Neural crest cell (in vitro differentiated cells): ENCODE data around the gene BCL2L13. TPM values are rescaled to one million over a fixed set of nuclear protein-coding genes. Genes with fewer than 3 reads are reported as not detected.
A peak's percentile ranks its signal among the peaks of the same experiment; 100 is the strongest.

Experiments used
- DNase-seq: peaks from one replicate; pipeline ENCODE4 v3.0.0; 2021; ENCODE audit warnings: low read depth, mixed read lengths, low spot score
- H3K27ac Mint-ChIP-seq: one replicate; pipeline ENCODE4 v1.8.0; 2021; ENCODE audit warnings: mild to moderate bottlenecking, mixed read lengths; ENCODE audit not compliant: unreplicated experiment
- H3K27me3 Mint-ChIP-seq: 2 replicates; pipeline ENCODE4 v1.8.0; 2021; ENCODE audit warnings: low read depth, mild to moderate bottlenecking, mixed read lengths
- H3K36me3 Mint-ChIP-seq: 2 replicates; pipeline ENCODE4 v1.8.0; 2021; ENCODE audit warnings: low read depth, mild to moderate bottlenecking, mixed read lengths
- H3K4me1 Mint-ChIP-seq: 2 replicates; pipeline ENCODE4 v1.8.0; 2021; ENCODE audit warnings: mixed read lengths
- H3K4me3 Mint-ChIP-seq: one replicate; pipeline ENCODE4 v1.8.0; 2021; ENCODE audit warnings: mild to moderate bottlenecking, mixed read lengths
- H3K9me3 Mint-ChIP-seq: 2 replicates; pipeline ENCODE4 v1.8.0; 2021; ENCODE audit warnings: mixed read lengths
- CTCF ChIP-seq: fragments of 200-600 bp; sonication (generic); conservative IDR thresholded peaks from 2 replicates; pipeline ENCODE4 v1.5.0; 2021; ENCODE audit warnings: antibody characterized with exemption, mild to moderate bottlenecking
- total RNA-seq: library from RNA; stranded (reverse); gene quantifications from 2 replicates; pipeline ENCODE4 v1.2.1, GENCODE V29; 2021

The BCL2L13 gene
- total RNA-seq, 1 donor from 2014 or later: 37.5 TPM

DNA sequence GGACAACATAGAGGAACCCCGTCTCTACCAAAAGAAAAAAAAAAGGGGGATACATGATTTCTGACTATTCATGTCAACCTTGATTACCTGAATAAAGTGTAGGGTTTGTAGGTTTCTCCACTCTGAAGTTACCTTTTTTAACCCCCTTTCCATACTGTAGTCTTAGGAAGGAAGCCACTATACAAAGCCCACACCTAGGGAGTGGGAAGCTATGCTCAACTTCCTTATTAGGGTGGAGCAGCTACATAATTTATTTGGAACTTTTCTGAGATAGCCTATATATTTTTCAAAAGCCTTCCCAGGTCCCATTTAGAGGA, 9.4 kb upstream of the BCL2L13 start:
- Mint-ChIP-seq H3K4me1 (peaks cover 10% of the 10 kb centered on the region), H3K4me3 (peak overlapping the region; percentile 96), H3K36me3 (no peaks in the 10 kb centered on the region), H3K9me3 (no peaks in the 10 kb centered on the region), H3K27ac (peak overlapping the region; percentile 97), H3K27me3 (no peaks in the 10 kb centered on the region)
- no peak for TF ChIP-seq CTCF
- no peak for DNase-seq

- Mint-ChIP-seq H3K4me3 (peak overlapping the region; percentile 96), H3K27me3 (no peaks in the 10 kb centered on the region), H3K36me3 (no peaks in the 10 kb centered on the region), H3K4me1 (peaks cover 10% of the 10 kb centered on the region), H3K9me3 (no peaks in the 10 kb centered on the region), H3K27ac (no peak overlapping the region)
- no peak for DNase-seq
- no peak for TF ChIP-seq CTCF
Observed at GRCh38 chr22:17629641-17630040, 8.9 kb upstream of the BCL2L13 start.

- peak overlapping the region; percentile 69 for H3K4me3 Mint-ChIP-seq
- DNase-seq: no peak
- H3K27me3 Mint-ChIP-seq: no peaks in the 10 kb centered on the region
- no peak for TF ChIP-seq CTCF
- H3K4me1 Mint-ChIP-seq: peaks cover 10% of the 10 kb centered on the region
- H3K27ac Mint-ChIP-seq: no peak overlapping the region
- no peaks in the 10 kb centered on the region for H3K9me3 Mint-ChIP-seq
- H3K36me3 Mint-ChIP-seq: no peaks in the 10 kb centered on the region
Observed at GRCh38 chr22:17631076-17631565, 7.4 kb upstream of the BCL2L13 start.

GRCh38 chr22:17633217-17633997, 5.2 kb upstream of the BCL2L13 start:
- H3K4me3 Mint-ChIP-seq: peak overlapping the region; percentile 29
- H3K27me3 Mint-ChIP-seq: no peaks in the 10 kb centered on the region
- no peak for DNase-seq
- H3K4me1 Mint-ChIP-seq: peaks cover 18% of the 10 kb centered on the region
- H3K36me3 Mint-ChIP-seq: no peaks in the 10 kb centered on the region
- no peak overlapping the region for H3K27ac Mint-ChIP-seq
- H3K9me3 Mint-ChIP-seq: no peaks in the 10 kb centered on the region
- TF ChIP-seq CTCF: no peak

DNA sequence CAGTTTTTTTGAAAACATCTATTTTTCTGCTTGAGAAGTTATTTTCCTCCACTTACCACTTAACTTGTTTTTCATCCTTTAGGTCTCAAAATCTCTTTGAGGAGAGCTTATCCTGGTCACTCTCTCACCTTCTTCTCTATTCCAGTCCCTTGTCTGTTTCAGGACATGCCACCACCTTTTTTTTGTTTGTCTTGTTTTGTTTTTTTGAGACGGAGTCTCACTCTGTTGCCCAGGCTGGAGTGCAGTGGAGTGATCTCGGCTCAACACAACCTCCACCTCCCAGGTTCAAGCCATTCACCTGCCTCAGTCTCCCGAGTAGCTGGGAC, 4.6 kb upstream of the BCL2L13 start:
- no peaks in the 10 kb centered on the region for H3K27me3 Mint-ChIP-seq
- H3K36me3 Mint-ChIP-seq: no peaks in the 10 kb centered on the region
- peaks cover 13% of the 10 kb centered on the region for H3K4me1 Mint-ChIP-seq
- DNase-seq: no peak
- TF ChIP-seq CTCF: no peak
- no peaks in the 10 kb centered on the region for H3K9me3 Mint-ChIP-seq
- H3K27ac Mint-ChIP-seq: no peak overlapping the region
- peak overlapping the region; percentile 29 for H3K4me3 Mint-ChIP-seq
